Bladder microvascular endothelial cell (primary cell): ENCODE data around the gene GAGE12G. TPM values are rescaled to one million over a fixed set of nuclear protein-coding genes. Genes with fewer than 3 reads are reported as not detected.

Experiments used
- total RNA-seq: library from RNA; depleted of rRNA; stranded (reverse); fragments of >200 nt; gene quantifications from 2 replicates; pipeline ENCODE4 v1.2.3, GENCODE V29; 2014

Gene GAGE12G, protein sequence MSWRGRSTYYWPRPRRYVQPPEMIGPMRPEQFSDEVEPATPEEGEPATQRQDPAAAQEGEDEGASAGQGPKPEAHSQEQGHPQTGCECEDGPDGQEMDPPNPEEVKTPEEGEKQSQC
- total RNA-seq: not detected in 2 replicates

DNA sequence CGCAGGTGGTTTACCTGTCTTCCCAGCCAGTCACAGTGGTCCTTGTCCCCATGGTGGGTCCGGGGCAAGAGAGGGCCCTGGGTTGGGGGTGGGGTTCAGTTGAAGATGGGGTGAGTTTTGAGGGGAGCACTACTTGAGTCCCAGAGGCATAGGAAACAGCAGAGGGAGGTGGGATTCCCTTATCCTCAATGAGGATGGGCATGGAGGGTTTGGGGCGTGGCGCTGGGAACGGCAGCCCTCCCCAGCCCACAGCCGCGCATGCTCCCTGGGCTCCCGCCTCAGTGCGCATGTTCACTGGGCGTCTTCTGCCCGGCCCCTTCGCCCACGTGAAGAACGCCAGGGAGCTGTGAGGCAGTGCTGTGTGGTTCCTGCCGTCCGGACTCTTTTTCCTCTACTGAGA is at the start of gene GAGE12G:
Gene GAGE12G, plus strand, starts transcription at position 301 of the 400 bp plus-strand sequence. CDS start 1,155 bp downstream, outside the sequence.

DNA sequence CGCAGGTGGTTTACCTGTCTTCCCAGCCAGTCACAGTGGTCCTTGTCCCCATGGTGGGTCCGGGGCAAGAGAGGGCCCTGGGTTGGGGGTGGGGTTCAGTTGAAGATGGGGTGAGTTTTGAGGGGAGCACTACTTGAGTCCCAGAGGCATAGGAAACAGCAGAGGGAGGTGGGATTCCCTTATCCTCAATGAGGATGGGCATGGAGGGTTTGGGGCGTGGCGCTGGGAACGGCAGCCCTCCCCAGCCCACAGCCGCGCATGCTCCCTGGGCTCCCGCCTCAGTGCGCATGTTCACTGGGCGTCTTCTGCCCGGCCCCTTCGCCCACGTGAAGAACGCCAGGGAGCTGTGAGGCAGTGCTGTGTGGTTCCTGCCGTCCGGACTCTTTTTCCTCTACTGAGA is 38.3 kb upstream of the GAGE12G start, which contains the start of gene GAGE12C:
Gene GAGE12C, plus strand, starts transcription at position 301 of the 400 bp plus-strand sequence. CDS start 1,155 bp downstream, outside the sequence.

DNA sequence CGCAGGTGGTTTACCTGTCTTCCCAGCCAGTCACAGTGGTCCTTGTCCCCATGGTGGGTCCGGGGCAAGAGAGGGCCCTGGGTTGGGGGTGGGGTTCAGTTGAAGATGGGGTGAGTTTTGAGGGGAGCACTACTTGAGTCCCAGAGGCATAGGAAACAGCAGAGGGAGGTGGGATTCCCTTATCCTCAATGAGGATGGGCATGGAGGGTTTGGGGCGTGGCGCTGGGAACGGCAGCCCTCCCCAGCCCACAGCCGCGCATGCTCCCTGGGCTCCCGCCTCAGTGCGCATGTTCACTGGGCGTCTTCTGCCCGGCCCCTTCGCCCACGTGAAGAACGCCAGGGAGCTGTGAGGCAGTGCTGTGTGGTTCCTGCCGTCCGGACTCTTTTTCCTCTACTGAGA is 28.8 kb upstream of the GAGE12G start, which contains the start of gene GAGE12D:
Gene GAGE12D, plus strand, starts transcription at position 301 of the 400 bp plus-strand sequence. CDS start 1,155 bp downstream, outside the sequence.

DNA sequence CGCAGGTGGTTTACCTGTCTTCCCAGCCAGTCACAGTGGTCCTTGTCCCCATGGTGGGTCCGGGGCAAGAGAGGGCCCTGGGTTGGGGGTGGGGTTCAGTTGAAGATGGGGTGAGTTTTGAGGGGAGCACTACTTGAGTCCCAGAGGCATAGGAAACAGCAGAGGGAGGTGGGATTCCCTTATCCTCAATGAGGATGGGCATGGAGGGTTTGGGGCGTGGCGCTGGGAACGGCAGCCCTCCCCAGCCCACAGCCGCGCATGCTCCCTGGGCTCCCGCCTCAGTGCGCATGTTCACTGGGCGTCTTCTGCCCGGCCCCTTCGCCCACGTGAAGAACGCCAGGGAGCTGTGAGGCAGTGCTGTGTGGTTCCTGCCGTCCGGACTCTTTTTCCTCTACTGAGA is 19.2 kb upstream of the GAGE12G start, which contains the start of gene GAGE12E:
Gene GAGE12E, plus strand, starts transcription at position 301 of the 400 bp plus-strand sequence. CDS start 1,155 bp downstream, outside the sequence.

DNA sequence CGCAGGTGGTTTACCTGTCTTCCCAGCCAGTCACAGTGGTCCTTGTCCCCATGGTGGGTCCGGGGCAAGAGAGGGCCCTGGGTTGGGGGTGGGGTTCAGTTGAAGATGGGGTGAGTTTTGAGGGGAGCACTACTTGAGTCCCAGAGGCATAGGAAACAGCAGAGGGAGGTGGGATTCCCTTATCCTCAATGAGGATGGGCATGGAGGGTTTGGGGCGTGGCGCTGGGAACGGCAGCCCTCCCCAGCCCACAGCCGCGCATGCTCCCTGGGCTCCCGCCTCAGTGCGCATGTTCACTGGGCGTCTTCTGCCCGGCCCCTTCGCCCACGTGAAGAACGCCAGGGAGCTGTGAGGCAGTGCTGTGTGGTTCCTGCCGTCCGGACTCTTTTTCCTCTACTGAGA is 9.7 kb upstream of the GAGE12G start, which contains the start of gene GAGE12F:
Gene GAGE12F, plus strand, starts transcription at position 301 of the 400 bp plus-strand sequence. CDS start 1,155 bp downstream, outside the sequence.

DNA sequence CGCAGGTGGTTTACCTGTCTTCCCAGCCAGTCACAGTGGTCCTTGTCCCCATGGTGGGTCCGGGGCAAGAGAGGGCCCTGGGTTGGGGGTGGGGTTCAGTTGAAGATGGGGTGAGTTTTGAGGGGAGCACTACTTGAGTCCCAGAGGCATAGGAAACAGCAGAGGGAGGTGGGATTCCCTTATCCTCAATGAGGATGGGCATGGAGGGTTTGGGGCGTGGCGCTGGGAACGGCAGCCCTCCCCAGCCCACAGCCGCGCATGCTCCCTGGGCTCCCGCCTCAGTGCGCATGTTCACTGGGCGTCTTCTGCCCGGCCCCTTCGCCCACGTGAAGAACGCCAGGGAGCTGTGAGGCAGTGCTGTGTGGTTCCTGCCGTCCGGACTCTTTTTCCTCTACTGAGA is 9.4 kb downstream of the GAGE12G start, which contains the start of gene GAGE12H:
Gene GAGE12H, plus strand, starts transcription at position 301 of the 400 bp plus-strand sequence. CDS start 1,155 bp downstream, outside the sequence.

DNA sequence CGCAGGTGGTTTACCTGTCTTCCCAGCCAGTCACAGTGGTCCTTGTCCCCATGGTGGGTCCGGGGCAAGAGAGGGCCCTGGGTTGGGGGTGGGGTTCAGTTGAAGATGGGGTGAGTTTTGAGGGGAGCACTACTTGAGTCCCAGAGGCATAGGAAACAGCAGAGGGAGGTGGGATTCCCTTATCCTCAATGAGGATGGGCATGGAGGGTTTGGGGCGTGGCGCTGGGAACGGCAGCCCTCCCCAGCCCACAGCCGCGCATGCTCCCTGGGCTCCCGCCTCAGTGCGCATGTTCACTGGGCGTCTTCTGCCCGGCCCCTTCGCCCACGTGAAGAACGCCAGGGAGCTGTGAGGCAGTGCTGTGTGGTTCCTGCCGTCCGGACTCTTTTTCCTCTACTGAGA is 19.0 kb downstream of the GAGE12G start, which contains the start of gene GAGE2A:
Gene GAGE2A, plus strand, starts transcription at position 301 of the 400 bp plus-strand sequence. CDS start 1,155 bp downstream, outside the sequence.

DNA sequence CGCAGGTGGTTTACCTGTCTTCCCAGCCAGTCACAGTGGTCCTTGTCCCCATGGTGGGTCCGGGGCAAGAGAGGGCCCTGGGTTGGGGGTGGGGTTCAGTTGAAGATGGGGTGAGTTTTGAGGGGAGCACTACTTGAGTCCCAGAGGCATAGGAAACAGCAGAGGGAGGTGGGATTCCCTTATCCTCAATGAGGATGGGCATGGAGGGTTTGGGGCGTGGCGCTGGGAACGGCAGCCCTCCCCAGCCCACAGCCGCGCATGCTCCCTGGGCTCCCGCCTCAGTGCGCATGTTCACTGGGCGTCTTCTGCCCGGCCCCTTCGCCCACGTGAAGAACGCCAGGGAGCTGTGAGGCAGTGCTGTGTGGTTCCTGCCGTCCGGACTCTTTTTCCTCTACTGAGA is 28.5 kb downstream of the GAGE12G start, which contains the start of gene GAGE1:
Gene GAGE1, plus strand, starts transcription at position 301 of the 400 bp plus-strand sequence. CDS start 1,155 bp downstream, outside the sequence.

Other genes with a start within 250 kb of the GAGE12G start
- not detected in 2 replicates for gene GAGE12J, start 248.4 kb upstream of the GAGE12G start, total RNA-seq
- gene GAGE13, start 238.8 kb upstream of the GAGE12G start, total RNA-seq: not detected in 2 replicates
- gene GAGE12C, start 38.2 kb upstream of the GAGE12G start, total RNA-seq: not detected in 2 replicates
- gene GAGE12D, start 28.7 kb upstream of the GAGE12G start, total RNA-seq: not detected in 2 replicates
- gene GAGE12E, start 19.1 kb upstream of the GAGE12G start, total RNA-seq: not detected in 2 replicates
- gene GAGE12F, start 9.6 kb upstream of the GAGE12G start, total RNA-seq: not detected in 2 replicates
- gene GAGE12H, start 9.5 kb downstream of the GAGE12G start, total RNA-seq: not detected in 2 replicates
- not detected in 2 replicates for gene GAGE2A, start 19.1 kb downstream of the GAGE12G start, total RNA-seq
- gene GAGE1, start 28.6 kb downstream of the GAGE12G start, total RNA-seq: not detected in 2 replicates
- not detected in 2 replicates for gene PAGE1, start 125.6 kb downstream of the GAGE12G start, total RNA-seq